OCI-LY7 (cell line): ENCODE measurements around the gene PRR5L. TPM values are rescaled to one million over a fixed set of nuclear protein-coding genes. Genes with fewer than 3 reads are reported as not detected.

Source experiments
- BruUV-seq: library from RNA; stranded (reverse); fragments of 400-500 nt; replicated peaks from 2 replicates; lab custom pipeline; 2021; lab: Mats Ljungman, UMichigan
- CTCF ChIA-PET: fragments of 300-600 bp; sonication (Branson Sonifier 250); formaldehyde crosslinking; loops from one replicate; lab custom pipeline; 2022; ENCODE audit warnings: antibody characterized with exemption; ENCODE audit not compliant: unreplicated experiment; lab: Charles Lee
- POLR2A ChIA-PET: fragments of 300-600 bp; sonication (Branson Sonifier 250); formaldehyde crosslinking; loops from one replicate; lab custom pipeline; 2022; ENCODE audit warnings: antibody characterized with exemption; lab: Charles Lee
- DNase-seq: peaks from one replicate; pipeline ENCODE4 v3.0.0-alpha.2; 2015; ENCODE audit warnings: low spot score
- H2AFZ ChIP-seq: fragments of 200-600 bp; sonication (generic), shearing (Covaris generic); 2 replicates; pipeline ENCODE4 v1.6.1; 2014; ENCODE audit warnings: mild to moderate bottlenecking, antibody characterized with exemption, low read length, moderate library complexity
- H3K27ac ChIP-seq: fragments of 200-600 bp; sonication (generic); 2 replicates; pipeline ENCODE4 v1.5.1; 2014; ENCODE audit warnings: mixed run types, low read depth, mild to moderate bottlenecking, moderate library complexity, low read length, inconsistent platforms; ENCODE audit not compliant: poor library complexity, severe bottlenecking
- H3K36me3 ChIP-seq: fragments of 200-600 bp; sonication (generic); 2 replicates; pipeline ENCODE4 v1.6.1; 2014; ENCODE audit warnings: mild to moderate bottlenecking, antibody characterized with exemption, low read length, moderate library complexity, mixed read lengths; ENCODE audit not compliant: insufficient read depth
- H3K4me1 ChIP-seq: fragments of 200-600 bp; sonication (generic); 2 replicates; pipeline ENCODE4 v1.5.1; 2014; ENCODE audit warnings: mild to moderate bottlenecking, low read length; ENCODE audit not compliant: insufficient read depth, poor library complexity, severe bottlenecking
- H3K4me2 ChIP-seq: fragments of 200-600 bp; sonication (generic); 2 replicates; pipeline ENCODE4 v1.6.1; 2014; ENCODE audit warnings: mild to moderate bottlenecking, low read length
- H3K4me3 ChIP-seq: fragments of 200-600 bp; sonication (generic); 2 replicates; pipeline ENCODE4 v1.5.1; 2014; ENCODE audit warnings: mild to moderate bottlenecking, low read depth, low read length; ENCODE audit not compliant: poor library complexity, severe bottlenecking
- H3K79me2 ChIP-seq: fragments of 200-600 bp; sonication (generic); 2 replicates; pipeline ENCODE4 v1.6.1; 2016; ENCODE audit warnings: low read depth, mild to moderate bottlenecking, low read length, moderate library complexity, mixed read lengths; ENCODE audit not compliant: insufficient read depth
- H3K9me2 ChIP-seq: fragments of 200-600 bp; sonication (generic); 2 replicates; pipeline ENCODE4 v1.6.1; 2016; ENCODE audit warnings: mild to moderate bottlenecking, low read length, mixed read lengths; ENCODE audit not compliant: insufficient read depth
- H3K9me3 ChIP-seq: fragments of 200-600 bp; sonication (generic); 2 replicates; pipeline ENCODE4 v1.6.1; 2014; ENCODE audit warnings: mild to moderate bottlenecking, mixed run types, low read length, mixed read lengths
- H4K20me1 ChIP-seq: fragments of 200-600 bp; sonication (generic); 2 replicates; pipeline ENCODE4 v1.6.1; 2014; ENCODE audit warnings: mild to moderate bottlenecking, antibody characterized with exemption, low read length, moderate library complexity, mixed read lengths; ENCODE audit not compliant: insufficient read depth
- CTCF ChIP-seq: fragments of 200-600 bp; sonication (generic); conservative IDR thresholded peaks from 2 replicates; pipeline ENCODE4 v1.5.1; 2014; ENCODE audit warnings: mild to moderate bottlenecking, antibody characterized with exemption, low read length, moderate library complexity, mixed read lengths
- EZH2phosphoT487 ChIP-seq: fragments of 200-600 bp; sonication (generic); IDR thresholded peaks from 2 replicates; pipeline ENCODE4 v1.6.1; 2018; ENCODE audit warnings: low read depth, borderline replicate concordance, mild to moderate bottlenecking, mixed run types, antibody characterized with exemption, low read length, moderate library complexity, mixed read lengths
- intact Hi-C: fragments of 100-400 bp; cut with micrococcal nuclease; formaldehyde crosslinking; loops from one replicate; pipeline ENCODE4 v1.10.0; 2022; ENCODE audit not compliant: unreplicated experiment
- total RNA-seq, 2 experiments: library from RNA; depleted of rRNA in 1 of 2; stranded (reverse); fragments of >200 nt in 1 of 2; shearing (Covaris generic) in 1 of 2; gene quantifications; 2 replicates each; pipeline ENCODE4 v1.2.3, GENCODE V29; 2014 to 2022

PRR5L gene
- total RNA-seq, 2 experiments from 2014 or later = not detected

DNA sequence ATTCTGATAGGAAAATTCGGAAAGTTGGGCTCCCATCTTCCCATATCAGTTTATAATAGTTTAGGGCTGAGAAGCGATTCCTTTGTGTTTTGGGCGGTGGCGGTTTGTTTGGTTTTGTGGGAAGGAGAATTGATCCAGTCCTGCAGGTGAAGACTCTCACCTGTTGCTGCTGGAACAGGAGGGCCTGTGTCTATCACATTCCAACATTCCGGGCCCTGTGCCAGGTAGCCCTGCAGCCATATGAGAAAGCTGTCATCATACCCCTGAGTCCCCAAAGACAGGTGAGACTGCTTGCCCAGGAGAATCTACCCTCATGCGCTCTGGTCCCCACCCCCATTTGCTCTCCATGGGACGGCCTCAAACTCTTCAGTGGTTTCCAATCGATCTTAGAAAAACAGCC is 151.9 kb downstream of the PRR5L start:
- Histone ChIP-seq H3K79me2 (no peaks in the 10 kb centered on the region), H3K36me3 (no peaks in the 10 kb centered on the region), H2AFZ (no peak overlapping the region), H3K9me3 (no peaks in the 10 kb centered on the region), H4K20me1 (no peaks in the 10 kb centered on the region), H3K4me2 (no peak overlapping the region), H3K27ac (no peak overlapping the region), H3K9me2 (no peaks in the 10 kb centered on the region), H3K4me1 (peaks cover 9% of the 10 kb centered on the region), H3K4me3 (no peak overlapping the region)
- DNase-seq = no peak
- intact Hi-C loops = no loop called here
- no peak for TF ChIP-seq EZH2phosphoT487
- no peak for TF ChIP-seq CTCF
- POLR2A ChIA-PET = no interaction called here
- CTCF ChIA-PET = no interaction called here
- no TSS peak for BruUV-seq

DNA sequence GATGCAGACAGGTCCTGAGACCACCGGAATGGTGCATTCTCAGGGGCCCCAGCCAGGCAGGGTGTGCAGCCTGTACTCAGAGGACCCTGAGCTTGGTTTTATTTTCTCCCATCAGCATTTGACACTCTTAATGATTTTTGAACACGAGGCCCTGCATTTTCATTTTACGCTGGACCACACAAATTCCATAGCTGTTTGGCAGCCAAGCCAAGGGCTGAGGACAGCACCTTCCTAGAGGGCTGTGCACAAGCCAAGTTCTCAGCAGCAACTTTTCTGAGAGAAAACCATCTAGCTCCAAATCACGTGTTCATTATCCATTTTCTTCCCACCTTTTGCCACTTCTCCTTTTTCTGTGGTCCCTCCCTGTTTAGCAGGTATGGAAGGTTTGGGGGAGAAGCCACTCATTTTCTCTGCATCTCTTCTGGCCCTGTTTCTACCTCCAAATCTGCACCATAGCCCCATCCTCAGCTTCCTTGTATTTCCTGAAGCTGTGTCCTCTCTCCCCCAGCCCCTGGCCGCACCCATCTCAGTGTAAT is 153.5 kb downstream of the PRR5L start:
- intact Hi-C loops = no loop called here
- Histone ChIP-seq H4K20me1 (no peaks in the 10 kb centered on the region), H3K4me3 (peak overlapping the region; percentile 7), H3K9me3 (no peaks in the 10 kb centered on the region), H3K4me1 (peaks cover 9% of the 10 kb centered on the region), H3K4me2 (peak overlapping the region; percentile 60), H3K27ac (no peak overlapping the region), H3K36me3 (no peaks in the 10 kb centered on the region), H3K9me2 (no peaks in the 10 kb centered on the region), H3K79me2 (no peaks in the 10 kb centered on the region), H2AFZ (peak overlapping the region; percentile 63)
- no peak for DNase-seq
- ChIA-PET CTCF (interaction anchor here (0.5 to 1.4 kb wide), 2 partner anchors 29 to 99 kb away, joined by 3 to 4 read pairs; no protein-coding TSS in a partner anchor), POLR2A (interaction anchor here (0.7 kb wide), 1 partner anchor 253 kb away, joined by 3 read pairs; no protein-coding TSS in a partner anchor)
- no peak for TF ChIP-seq EZH2phosphoT487
- no peak for TF ChIP-seq CTCF
- BruUV-seq = no TSS peak

GRCh38 chr11:36450110-36450572 is 154.1 kb downstream of the PRR5L start:
- Histone ChIP-seq H2AFZ (peak overlapping the region; percentile 63), H3K79me2 (no peaks in the 10 kb centered on the region), H3K4me2 (peak overlapping the region; percentile 60), H3K4me1 (peaks cover 9% of the 10 kb centered on the region), H3K4me3 (peak overlapping the region; percentile 7), H3K9me3 (no peaks in the 10 kb centered on the region), H3K9me2 (no peaks in the 10 kb centered on the region), H4K20me1 (no peaks in the 10 kb centered on the region), H3K27ac (no peak overlapping the region), H3K36me3 (no peaks in the 10 kb centered on the region)
- no peak for TF ChIP-seq CTCF
- BruUV-seq = no TSS peak
- DNase-seq = peak; percentile 20
- ChIA-PET CTCF (interaction anchor here (0.5 to 1.4 kb wide), 2 partner anchors 29 to 99 kb away, joined by 3 to 4 read pairs; no protein-coding TSS in a partner anchor), POLR2A (no interaction called here)
- intact Hi-C loops = no loop called here
